SU-DHL-6 (cell line): Measurements from ENCODE around the gene ENPP5.
"Not testable (repeated sequence)": the region's sequence is repeated elsewhere in the genome, so short reads cannot be mapped to it uniquely, and the experiment has no call there.

Experiments
- H2AFZ ChIP-seq: fragments of 200-600 bp; sonication (generic); 2 replicates; pipeline ENCODE4 v1.6.1; 2014; ENCODE audit warnings: low read depth, mild to moderate bottlenecking, moderate library complexity, mixed read lengths, antibody characterized with exemption, low read length; ENCODE audit not compliant: severe bottlenecking
- H3F3A ChIP-seq: fragments of 200-600 bp; shearing (Covaris generic); 2 replicates; pipeline ENCODE4 v1.6.0; 2016; ENCODE audit warnings: antibody characterized with exemption, mild to moderate bottlenecking; ENCODE audit not compliant: insufficient read depth
- H3K27ac ChIP-seq: fragments of 200-600 bp; sonication (generic); 2 replicates; pipeline ENCODE4 v1.5.1; 2016; ENCODE audit warnings: low read depth, mild to moderate bottlenecking, low read length, moderate library complexity, mixed read lengths
- H3K27me3 ChIP-seq: fragments of 200-600 bp; sonication (generic), shearing (Covaris generic); 2 replicates; pipeline ENCODE4 v1.6.0; 2014; ENCODE audit warnings: mild to moderate bottlenecking, low read length
- H3K36me3 ChIP-seq: fragments of 200-600 bp; sonication (generic); 2 replicates; pipeline ENCODE4 v1.6.1; 2014; ENCODE audit warnings: mild to moderate bottlenecking, low read length, mixed read lengths
- H3K4me2 ChIP-seq: fragments of 300-600, 200-600 bp; shearing (Covaris generic), sonication (generic); 2 replicates; pipeline ENCODE4 v1.6.0; 2014; ENCODE audit warnings: low read length, low read depth, mild to moderate bottlenecking; ENCODE audit not compliant: poor library complexity, severe bottlenecking
- H3K4me3 ChIP-seq: fragments of 200-600 bp; sonication (generic); 2 replicates; pipeline ENCODE4 v1.5.1; 2014; ENCODE audit warnings: antibody characterized with exemption, low read length, mild to moderate bottlenecking, mixed read lengths; ENCODE audit not compliant: insufficient read depth, poor library complexity, severe bottlenecking
- H3K79me2 ChIP-seq: fragments of 200-600 bp; sonication (generic); 2 replicates; pipeline ENCODE4 v1.6.1; 2014; ENCODE audit warnings: mild to moderate bottlenecking, low read length, moderate library complexity; ENCODE audit not compliant: insufficient read depth
- H3K9ac ChIP-seq: fragments of 200-600 bp; sonication (generic); 2 replicates; pipeline ENCODE4 v1.7.0; 2014; ENCODE audit warnings: mild to moderate bottlenecking, low read length
- H3K9me2 ChIP-seq: fragments of 200-600 bp; sonication (generic); replicated peaks from 2 replicates; pipeline ENCODE4 v1.6.1; 2014; ENCODE audit warnings: low read length; ENCODE audit not compliant: insufficient read depth
- H3K9me3 ChIP-seq: fragments of 200-600 bp; sonication (generic); 2 replicates; pipeline ENCODE4 v1.6.1; 2014; ENCODE audit warnings: low read length, mixed read lengths; ENCODE audit not compliant: insufficient read depth
- H4K20me1 ChIP-seq: fragments of 200-600 bp; sonication (generic); 2 replicates; pipeline ENCODE4 v1.6.1; 2014; ENCODE audit warnings: low read depth, mild to moderate bottlenecking, antibody characterized with exemption, low read length, moderate library complexity, mixed read lengths
- EZH2phosphoT487 ChIP-seq: fragments of 200-600 bp; sonication (generic), shearing (Covaris generic); conservative IDR thresholded peaks from 2 replicates; pipeline ENCODE4 v1.6.1; 2018; ENCODE audit warnings: mild to moderate bottlenecking, antibody characterized with exemption, low read length, moderate library complexity, mixed read lengths
- TF ChIP-seq, protein P1 (sequence below): fragments of 200-600 bp; sonication (generic); IDR thresholded peaks from one replicate; pipeline ENCODE4 v1.5.1; 2017; ENCODE audit warnings: antibody characterized with exemption, mild to moderate bottlenecking, low read length, moderate library complexity; ENCODE audit not compliant: insufficient read depth, poor library complexity, severe bottlenecking

ENPP5 gene

DNA sequence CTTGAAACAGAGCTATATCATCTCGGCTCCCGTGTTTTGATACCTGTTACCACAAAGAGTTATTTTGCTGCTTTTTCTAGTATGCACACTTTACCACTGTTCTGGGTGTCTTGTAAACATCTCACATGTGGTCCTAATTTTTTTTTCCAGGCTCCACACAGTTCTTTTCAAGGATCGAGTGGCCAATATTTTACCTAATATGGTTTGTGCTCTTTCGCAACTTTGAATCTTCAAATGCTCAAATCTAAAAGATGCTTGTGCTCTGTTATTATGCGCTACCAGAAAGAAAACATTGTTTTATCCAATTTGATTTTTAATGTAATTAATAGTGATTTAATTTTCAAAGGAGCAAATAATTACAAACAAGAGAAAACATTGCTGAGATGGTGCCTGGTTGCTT, 10.7 kb downstream of the ENPP5 start:
- Histone ChIP-seq H3K79me2 (no peaks in the 10 kb centered on the region; the same call in 1 of the 2 replicates), H3K9me3 (no peaks in the 10 kb centered on the region), H3K27me3 (no peaks in the 10 kb centered on the region), H3K9ac (no peak overlapping the region), H3K27ac (no peak overlapping the region), H3K4me2 (no peak overlapping the region), H2AFZ (no peak overlapping the region), H3K4me3 (no peak overlapping the region), H3K9me2 (no peaks in the 10 kb centered on the region), H4K20me1 (no peaks in the 10 kb centered on the region), H3K36me3 (peaks cover 51% of the 10 kb centered on the region), H3F3A (0 out of 2 replicates have a peak, but pooled peaks cover 3% of the 10 kb centered on the region)
- TF ChIP-seq EZH2phosphoT487, result no peak
- TF ChIP-seq, protein P1, sequence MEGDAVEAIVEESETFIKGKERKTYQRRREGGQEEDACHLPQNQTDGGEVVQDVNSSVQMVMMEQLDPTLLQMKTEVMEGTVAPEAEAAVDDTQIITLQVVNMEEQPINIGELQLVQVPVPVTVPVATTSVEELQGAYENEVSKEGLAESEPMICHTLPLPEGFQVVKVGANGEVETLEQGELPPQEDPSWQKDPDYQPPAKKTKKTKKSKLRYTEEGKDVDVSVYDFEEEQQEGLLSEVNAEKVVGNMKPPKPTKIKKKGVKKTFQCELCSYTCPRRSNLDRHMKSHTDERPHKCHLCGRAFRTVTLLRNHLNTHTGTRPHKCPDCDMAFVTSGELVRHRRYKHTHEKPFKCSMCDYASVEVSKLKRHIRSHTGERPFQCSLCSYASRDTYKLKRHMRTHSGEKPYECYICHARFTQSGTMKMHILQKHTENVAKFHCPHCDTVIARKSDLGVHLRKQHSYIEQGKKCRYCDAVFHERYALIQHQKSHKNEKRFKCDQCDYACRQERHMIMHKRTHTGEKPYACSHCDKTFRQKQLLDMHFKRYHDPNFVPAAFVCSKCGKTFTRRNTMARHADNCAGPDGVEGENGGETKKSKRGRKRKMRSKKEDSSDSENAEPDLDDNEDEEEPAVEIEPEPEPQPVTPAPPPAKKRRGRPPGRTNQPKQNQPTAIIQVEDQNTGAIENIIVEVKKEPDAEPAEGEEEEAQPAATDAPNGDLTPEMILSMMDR, result no peak

DNA sequence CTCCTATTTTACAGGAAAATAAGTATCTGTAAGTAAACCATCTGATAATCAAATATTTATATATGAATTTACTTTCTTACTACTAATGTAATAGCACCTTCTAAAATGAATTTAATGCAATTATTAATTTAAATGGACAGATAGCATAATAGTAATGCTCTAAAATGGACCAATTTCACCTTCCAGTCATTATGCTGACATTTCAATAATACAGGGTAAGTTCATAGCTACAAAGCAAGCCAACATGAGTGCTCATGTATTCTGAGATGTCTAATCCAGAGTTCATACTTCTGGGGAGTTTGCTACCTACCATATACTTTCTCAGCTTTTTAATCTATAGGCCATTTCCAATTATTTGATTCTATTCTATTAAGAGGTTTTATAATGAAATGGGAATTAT, 11.6 kb downstream of the ENPP5 start:
- Histone ChIP-seq H3K9ac (no peak overlapping the region), H4K20me1 (no peaks in the 10 kb centered on the region), H3K27me3 (no peaks in the 10 kb centered on the region), H3F3A (0 out of 2 replicates have a peak, but pooled peaks cover 4% of the 10 kb centered on the region), H3K36me3 (peaks cover 45% of the 10 kb centered on the region), H3K4me2 (no peak overlapping the region), H2AFZ (no peak overlapping the region), H3K9me2 (no peaks in the 10 kb centered on the region), H3K9me3 (no peaks in the 10 kb centered on the region), H3K27ac (no peak overlapping the region), H3K79me2 (no peaks in the 10 kb centered on the region; the same call in 1 of the 2 replicates), H3K4me3 (no peak overlapping the region)
- TF ChIP-seq EZH2phosphoT487, result no peak
- TF ChIP-seq, protein P1, result no peak

DNA sequence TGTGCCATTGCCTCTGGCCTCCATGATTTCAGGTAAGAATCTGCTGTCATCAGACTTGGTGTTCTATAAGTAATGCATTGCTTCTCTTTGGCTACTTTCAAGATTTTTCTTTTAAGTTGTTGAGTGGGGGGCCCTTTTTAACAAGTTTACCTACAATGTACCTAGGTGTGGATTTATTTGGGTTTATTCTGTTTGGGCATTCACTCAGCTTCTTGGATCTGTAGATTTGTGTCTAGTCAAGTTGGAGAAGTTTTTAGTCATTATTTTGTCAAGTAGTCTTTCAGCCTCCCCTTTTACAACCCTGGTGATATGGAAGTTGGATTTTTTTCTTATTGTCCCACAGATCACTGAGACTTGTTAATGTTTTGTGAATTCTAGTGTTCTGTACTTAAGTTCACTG, 14.1 kb downstream of the ENPP5 start:
- H3K27me3 ChIP-seq, result no peaks in the 10 kb centered on the region
- no peak overlapping the region for H3K27ac ChIP-seq
- H3K36me3 ChIP-seq, result peaks cover 32% of the 10 kb centered on the region
- no peaks in the 10 kb centered on the region for H4K20me1 ChIP-seq
- H3F3A ChIP-seq, result peaks cover 4% of the 10 kb centered on the region; the same call in 1 of the 2 replicates
- no peak overlapping the region for H3K4me2 ChIP-seq
- no peaks in the 10 kb centered on the region for H3K79me2 ChIP-seq
- H3K9ac ChIP-seq, result no peak overlapping the region
- H3K4me3 ChIP-seq, result no peak overlapping the region
- no peak overlapping the region for H2AFZ ChIP-seq
- no peak for TF ChIP-seq EZH2phosphoT487
- TF ChIP-seq, protein P1, result no peak
- no peaks in the 10 kb centered on the region for H3K9me2 ChIP-seq
- no peaks in the 10 kb centered on the region for H3K9me3 ChIP-seq

DNA sequence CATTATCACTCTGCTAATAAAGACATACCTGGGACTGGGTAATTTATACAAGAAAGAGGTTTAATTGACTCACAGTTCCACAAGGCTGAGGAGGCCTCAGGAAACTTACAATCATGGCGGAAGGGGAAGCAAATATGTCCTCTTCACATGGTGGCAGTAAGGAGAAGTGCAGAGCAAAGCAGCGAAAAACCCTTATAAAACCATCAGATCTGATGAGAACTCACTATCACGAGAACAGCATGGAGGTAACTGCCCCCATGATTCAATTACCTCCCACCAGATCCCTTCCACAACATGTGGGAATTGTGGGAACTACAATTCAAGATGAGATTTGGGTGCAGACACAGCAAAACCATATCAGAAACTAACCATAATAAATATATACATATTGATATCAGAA, 21.7 kb downstream of the ENPP5 start:
- H2AFZ ChIP-seq, H3K4me3 ChIP-seq, H4K20me1 ChIP-seq, H3K9ac ChIP-seq, H3K9me2 ChIP-seq, H3K79me2 ChIP-seq, H3K4me2 ChIP-seq, H3K9me3 ChIP-seq, H3K27me3 ChIP-seq, H3K27ac ChIP-seq, H3F3A ChIP-seq: not testable (repeated sequence)
- H3K36me3 ChIP-seq, result peaks cover 11% of the 10 kb centered on the region; the same call in 1 of the 2 replicates
